GM13976 (cell line): ENCODE measurements around the gene ZNF804A.

ENCODE experiments used
- DNase-seq: peaks from one replicate; pipeline ENCODE4 v3.0.0; 2012; ENCODE audit warnings: low spot score
- CTCF ChIP-seq: IDR thresholded peaks from 2 replicates; pipeline ENCODE4 v1.5.1; 2012; ENCODE audit warnings: borderline replicate concordance, mild to moderate bottlenecking; ENCODE audit not compliant: insufficient read depth; ENCODE audit errors: extremely low read depth, missing control alignments, control extremely low read depth
- in situ Hi-C: fragments of 300-500 bp; cut with MboI; formaldehyde crosslinking; loops from one replicate; pipeline ENCODE4 v1.12.0; 2022; ENCODE audit warnings: low sequenced_read_pairs, mixed read lengths, inconsistent platforms; ENCODE audit not compliant: unreplicated experiment

The ZNF804A gene

DNA sequence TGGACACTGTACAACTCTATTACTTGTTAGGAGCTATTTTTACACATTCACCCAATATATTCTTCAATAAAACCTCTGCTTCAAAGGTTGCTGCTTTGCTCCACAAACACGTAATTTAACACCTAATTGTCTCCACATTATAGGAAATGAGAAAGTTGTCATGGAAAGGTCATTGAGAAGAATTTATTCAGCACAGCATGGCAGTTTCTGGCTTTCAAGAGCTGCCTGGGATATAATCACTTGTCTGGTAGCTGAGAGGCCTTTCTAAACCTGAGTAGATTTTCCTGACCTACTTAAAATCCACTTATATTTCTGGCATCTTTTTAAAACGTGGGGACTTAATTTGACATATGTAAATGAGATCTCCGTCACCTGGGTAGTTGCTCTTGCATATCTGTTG, 216.1 kb downstream of the ZNF804A start:
- DNase-seq = no peak
- no peak for TF ChIP-seq CTCF
- in situ Hi-C loops = no loop called here

- no peak for DNase-seq
- in situ Hi-C loops = no loop called here
- no peak for TF ChIP-seq CTCF
These were observed 217.5 kb downstream of the ZNF804A start for GRCh38 chr2:184815824-184816223.

DNA sequence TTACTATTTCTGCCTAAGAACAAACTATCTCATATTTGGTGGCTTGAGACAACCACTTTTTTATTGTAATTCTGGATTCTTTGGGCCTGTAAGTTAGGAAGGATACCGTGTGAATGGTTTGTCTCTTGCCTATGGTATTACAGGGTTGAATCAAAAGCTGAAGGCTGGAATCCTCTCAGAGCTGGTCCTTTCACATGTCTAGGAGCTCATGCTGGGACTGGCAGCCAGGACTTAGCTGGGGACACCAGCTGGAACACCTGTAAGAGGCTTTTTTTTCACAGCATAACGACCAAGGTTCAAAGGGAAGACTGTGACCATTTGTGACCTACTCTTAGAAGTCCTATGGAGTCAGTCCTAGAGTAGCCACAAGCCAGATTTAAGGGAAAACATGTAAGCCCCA, 226.3 kb downstream of the ZNF804A start:
- no peak for DNase-seq
- TF ChIP-seq CTCF = no peak
- in situ Hi-C loops = no loop called here

GRCh38 chr2:184830531-184830930, 232.2 kb downstream of the ZNF804A start:
- DNase-seq = no peak
- in situ Hi-C loops = no loop called here
- no peak for TF ChIP-seq CTCF

DNA sequence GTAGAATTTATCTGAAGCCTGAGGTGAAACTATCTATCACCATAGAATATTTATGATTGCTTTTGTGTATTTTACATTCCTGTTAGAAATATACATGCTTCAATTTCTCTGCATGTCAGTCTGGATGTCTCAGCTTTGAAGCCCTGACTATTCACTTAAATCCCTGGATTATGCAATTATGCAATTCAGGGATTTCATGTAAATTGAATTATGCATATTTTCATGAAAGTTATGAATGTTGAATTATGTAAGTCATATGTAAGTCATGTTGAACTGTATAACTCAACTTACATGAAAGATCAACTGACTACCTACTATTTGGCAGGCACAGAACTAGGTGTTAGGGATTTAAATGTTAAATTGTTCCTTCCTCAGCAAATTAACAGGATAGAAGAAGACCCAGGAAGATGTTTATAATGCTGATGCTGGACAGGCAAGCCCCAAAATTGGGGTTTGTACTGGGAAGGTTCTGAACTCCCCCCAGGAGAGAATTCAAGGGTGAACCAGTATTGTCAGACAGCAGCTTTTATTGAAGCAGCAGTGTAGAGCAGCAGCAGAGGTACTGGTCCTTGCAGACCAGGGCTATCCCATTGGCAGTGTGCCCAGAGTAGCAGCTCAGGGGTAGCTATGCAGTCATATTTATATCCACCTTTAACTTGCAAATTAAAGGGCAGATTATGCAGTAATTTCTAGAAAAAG, 236.5 kb downstream of the ZNF804A start:
- no peak for TF ChIP-seq CTCF
- no peak for DNase-seq
- in situ Hi-C loops = no loop called here

- no peak for TF ChIP-seq CTCF
- in situ Hi-C loops = no loop called here
- no peak for DNase-seq
These were observed 237.0 kb downstream of the ZNF804A start for GRCh38 chr2:184835398-184835715.
